HepG2 (cell line): ENCODE measurements around the gene TOB1. TPM values are rescaled to one million over a fixed set of nuclear protein-coding genes. Genes with fewer than 3 reads are reported as not detected.

Experiments used
- ATRX ChIP-seq: sonication (generic); formaldehyde crosslinking; IDR thresholded peaks from 2 replicates; pipeline ENCODE4 v1.4.0; 2020; ENCODE audit warnings: missing genetic modification reagents, borderline replicate concordance
- FOXC1 ChIP-seq: sonication (generic); formaldehyde crosslinking; IDR thresholded peaks from 2 replicates; pipeline ENCODE4 v1.8.0; 2022; ENCODE audit warnings: mild to moderate bottlenecking, missing genetic modification reagents, borderline replicate concordance
- FOXK2 ChIP-seq: fragments of 450-650 bp; IDR thresholded peaks from 2 replicates; pipeline ENCODE4 v1.6.1; 2016
- GABPB1 ChIP-seq: IDR thresholded peaks from 2 replicates; pipeline ENCODE4 v1.6.1; 2016; ENCODE audit warnings: mild to moderate bottlenecking, missing genetic modification reagents, moderate library complexity, missing compliant biosample characterization
- HCFC1 ChIP-seq: fragments of 150-350 bp; IDR thresholded peaks from 2 replicates; pipeline ENCODE4 v1.6.1; 2014; ENCODE audit warnings: low read depth, low read length
- HOXA3 ChIP-seq: sonication (generic); formaldehyde crosslinking; IDR thresholded peaks from 2 replicates; pipeline ENCODE4 v1.5.0; 2020; ENCODE audit warnings: missing genetic modification reagents
- KAT8 ChIP-seq: IDR thresholded peaks from 2 replicates; pipeline ENCODE4 v1.6.1; 2016; ENCODE audit warnings: missing genetic modification reagents, missing compliant biosample characterization
- NRL ChIP-seq: sonication (generic); formaldehyde crosslinking; IDR thresholded peaks from 2 replicates; pipeline ENCODE4 v1.5.0; 2020; ENCODE audit warnings: missing genetic modification reagents, mild to moderate bottlenecking, moderate library complexity, borderline replicate concordance
- PCBP1 ChIP-seq: fragments of 200-400 bp; formaldehyde crosslinking; IDR thresholded peaks from 2 replicates; pipeline ENCODE4 v1.6.1; 2017; ENCODE audit warnings: mild to moderate bottlenecking, low read depth, low read length, borderline replicate concordance
- RCOR2 ChIP-seq: IDR thresholded peaks from 2 replicates; pipeline ENCODE4 v1.6.1; 2016; ENCODE audit warnings: missing biosample characterization, missing genetic modification reagents
- ZNF136 ChIP-seq: sonication (generic); formaldehyde crosslinking; IDR thresholded peaks from 2 replicates; pipeline ENCODE4 v1.8.1; 2022; ENCODE audit warnings: low read depth, mild to moderate bottlenecking, moderate library complexity, missing genetic modification reagents
- ZNF205 ChIP-seq: IDR thresholded peaks from 2 replicates; pipeline ENCODE4 v1.6.1; 2018; ENCODE audit warnings: missing biosample characterization, missing genetic modification reagents
- ZNF503 ChIP-seq: sonication (generic); formaldehyde crosslinking; IDR thresholded peaks from 2 replicates; pipeline ENCODE4 v1.4.0; 2020; ENCODE audit warnings: missing genetic modification reagents
- ZNF562 ChIP-seq: sonication (generic); formaldehyde crosslinking; IDR thresholded peaks from 2 replicates; pipeline ENCODE4 v1.8.0; 2022; ENCODE audit warnings: missing genetic modification reagents, borderline replicate concordance
- ZNF674 ChIP-seq: sonication (generic); formaldehyde crosslinking; IDR thresholded peaks from 2 replicates; pipeline ENCODE4 v1.5.0; 2020; ENCODE audit warnings: low read depth, mild to moderate bottlenecking, missing genetic modification reagents
- ZNF724P ChIP-seq: sonication (generic); formaldehyde crosslinking; IDR thresholded peaks from 2 replicates; pipeline ENCODE4 v1.8.0; 2022; ENCODE audit warnings: missing genetic modification reagents, borderline replicate concordance
- ZNF770 ChIP-seq: sonication (generic); formaldehyde crosslinking; IDR thresholded peaks from 2 replicates; pipeline ENCODE4 v1.5.0; 2020; ENCODE audit warnings: mild to moderate bottlenecking, missing genetic modification reagents
- ZNF772 ChIP-seq: sonication (generic); formaldehyde crosslinking; IDR thresholded peaks from 2 replicates; pipeline ENCODE4 v1.5.0; 2020; ENCODE audit warnings: mild to moderate bottlenecking, missing genetic modification reagents
- ZNF775 ChIP-seq: sonication (generic); formaldehyde crosslinking; IDR thresholded peaks from 2 replicates; pipeline ENCODE4 v1.4.0; 2020; ENCODE audit warnings: missing genetic modification reagents, mild to moderate bottlenecking, moderate library complexity, borderline replicate concordance
- ZSCAN21 ChIP-seq: sonication (generic); formaldehyde crosslinking; IDR thresholded peaks from 2 replicates; pipeline ENCODE4 v1.8.0; 2022; ENCODE audit warnings: mild to moderate bottlenecking, missing genetic modification reagents, moderate library complexity, borderline replicate concordance
- polyA plus RNA-seq, 8 experiments: library from polyadenylated mRNA; depleted of rRNA in 3 of 8; stranded (reverse) in 7 of 8; unstranded in 1 of 8; fragments of >200 nt; fragmentation: Illumina TruSeq in 4 of 8; extraction: Trizol in 4 of 8; gene quantifications; 2 replicates each; pipeline versions ENCODE4 v1.2.1 to v1.2.3, GENCODE V29; 2011 to 2016; ENCODE audit warnings: low read depth in 4 of 8, missing spikeins in 1 of 8, mixed read lengths in 1 of 8; ENCODE audit not compliant: insufficient read depth in 1 of 8
- total RNA-seq, 5 experiments: library from RNA; depleted of rRNA; stranded (reverse); fragments of >200 nt; fragmentation: Illumina TruSeq; extraction: Trizol; gene quantifications; 2 replicates each; pipeline ENCODE4 v1.2.3, GENCODE V29; 2016; ENCODE audit warnings: low read depth in 1 of 5
- TF ChIP-seq, protein P1 (sequence below): sonication (generic); formaldehyde crosslinking; IDR thresholded peaks from 2 replicates; pipeline ENCODE4 v1.9.0; 2021; ENCODE audit warnings: missing genetic modification reagents, borderline replicate concordance
- TF ChIP-seq, protein P2 (sequence below): sonication (generic); formaldehyde crosslinking; IDR thresholded peaks from 2 replicates; pipeline ENCODE4 v1.4.0; 2020; ENCODE audit warnings: mild to moderate bottlenecking, missing genetic modification reagents

TOB1 gene
- total and polyA plus RNA-seq, 2 of the 13 experiments (the other 11 are each of a cell fraction or from before 2014, with no cell fraction given) = 21.9 to 57.7 TPM

- TF ChIP-seq, protein P1, sequence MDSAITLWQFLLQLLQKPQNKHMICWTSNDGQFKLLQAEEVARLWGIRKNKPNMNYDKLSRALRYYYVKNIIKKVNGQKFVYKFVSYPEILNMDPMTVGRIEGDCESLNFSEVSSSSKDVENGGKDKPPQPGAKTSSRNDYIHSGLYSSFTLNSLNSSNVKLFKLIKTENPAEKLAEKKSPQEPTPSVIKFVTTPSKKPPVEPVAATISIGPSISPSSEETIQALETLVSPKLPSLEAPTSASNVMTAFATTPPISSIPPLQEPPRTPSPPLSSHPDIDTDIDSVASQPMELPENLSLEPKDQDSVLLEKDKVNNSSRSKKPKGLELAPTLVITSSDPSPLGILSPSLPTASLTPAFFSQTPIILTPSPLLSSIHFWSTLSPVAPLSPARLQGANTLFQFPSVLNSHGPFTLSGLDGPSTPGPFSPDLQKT (CRISPR knock-in tag) = no peak
- TF ChIP-seq KAT8 (CRISPR knock-in tag) (peak; percentile 80), FOXC1 (CRISPR knock-in tag) (no peak; the same call in 1 of the 2 replicates), HCFC1 (no peak), ATRX (no peak), ZNF562 (CRISPR knock-in tag) (no peak), GABPB1 (peak; percentile 40; the same call in 1 of the 2 replicates), ZNF503 (CRISPR knock-in tag) (peak; percentile 86; the same call in 1 of the 2 replicates), ZNF724P (CRISPR knock-in tag) (no peak), ZNF205 (CRISPR knock-in tag) (peak; percentile 86; the same call in 1 of the 2 replicates), PCBP1 (no peak; the same call in 1 of the 2 replicates), ZNF136 (CRISPR knock-in tag) (0 out of 2 replicates have a peak, but pooled peaks have one; percentile 16), ZSCAN21 (CRISPR knock-in tag) (peak; percentile 4), ZNF770 (CRISPR knock-in tag) (0 out of 2 replicates have a peak, but pooled peaks have one; percentile 46), HOXA3 (CRISPR knock-in tag) (peak; percentile 58), RCOR2 (peak; percentile 69; the same call in 1 of the 2 replicates), ZNF775 (CRISPR knock-in tag) (no peak), ZNF674 (CRISPR knock-in tag) (peak; percentile 74; the same call in 1 of the 2 replicates), NRL (CRISPR knock-in tag) (peak; percentile 74; the same call in 1 of the 2 replicates), ZNF772 (CRISPR knock-in tag) (no peak; the same call in 1 of the 2 replicates), FOXK2 (no peak)
- TF ChIP-seq, protein P2, sequence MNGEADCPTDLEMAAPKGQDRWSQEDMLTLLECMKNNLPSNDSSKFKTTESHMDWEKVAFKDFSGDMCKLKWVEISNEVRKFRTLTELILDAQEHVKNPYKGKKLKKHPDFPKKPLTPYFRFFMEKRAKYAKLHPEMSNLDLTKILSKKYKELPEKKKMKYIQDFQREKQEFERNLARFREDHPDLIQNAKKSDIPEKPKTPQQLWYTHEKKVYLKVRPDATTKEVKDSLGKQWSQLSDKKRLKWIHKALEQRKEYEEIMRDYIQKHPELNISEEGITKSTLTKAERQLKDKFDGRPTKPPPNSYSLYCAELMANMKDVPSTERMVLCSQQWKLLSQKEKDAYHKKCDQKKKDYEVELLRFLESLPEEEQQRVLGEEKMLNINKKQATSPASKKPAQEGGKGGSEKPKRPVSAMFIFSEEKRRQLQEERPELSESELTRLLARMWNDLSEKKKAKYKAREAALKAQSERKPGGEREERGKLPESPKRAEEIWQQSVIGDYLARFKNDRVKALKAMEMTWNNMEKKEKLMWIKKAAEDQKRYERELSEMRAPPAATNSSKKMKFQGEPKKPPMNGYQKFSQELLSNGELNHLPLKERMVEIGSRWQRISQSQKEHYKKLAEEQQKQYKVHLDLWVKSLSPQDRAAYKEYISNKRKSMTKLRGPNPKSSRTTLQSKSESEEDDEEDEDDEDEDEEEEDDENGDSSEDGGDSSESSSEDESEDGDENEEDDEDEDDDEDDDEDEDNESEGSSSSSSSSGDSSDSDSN = peak; percentile 33; the same call in 1 of the 2 replicates
Observed at GRCh38 chr17:50867363-50868139, 1.4 kb upstream of the TOB1 start (continued).
